GM12892 (cell line): ENCODE data around the gene CATSPERB.
"Not testable (repeated sequence)": the region's sequence is repeated elsewhere in the genome, so short reads cannot be mapped to it uniquely, and the experiment has no call there.

Experiments
- DNase-seq: peaks from one replicate; pipeline ENCODE4 v3.0.0; 2011; ENCODE audit not compliant: insufficient read length
- FAIRE-seq: peaks from 2 replicates; lab custom pipeline; 2011; peaks lifted over from hg19 to GRCh38; lab: Jason Lieb, UNC
- POLR2A ChIP-seq: IDR thresholded peaks from 2 replicates; pipeline ENCODE4 v1.6.1; 2011; ENCODE audit warnings: low read depth, low read length, control low read depth
- POLR2AphosphoS5 ChIP-seq: IDR thresholded peaks from 2 replicates; pipeline ENCODE4 v1.6.1; 2011; ENCODE audit warnings: low read depth, low read length, control low read depth
- TAF1 ChIP-seq: IDR thresholded peaks from 2 replicates; pipeline ENCODE4 v1.6.1; 2011; ENCODE audit warnings: low read depth, mild to moderate bottlenecking, control low read depth, low read length, borderline replicate concordance

CATSPERB gene

GRCh38 chr14:91585856-91586255 is 146.0 kb downstream of the CATSPERB start:
- no peak for FAIRE-seq

GRCh38 chr14:91582761-91583160 is 149.1 kb downstream of the CATSPERB start:
- FAIRE-seq (no peak), DNase-seq (no peak)
- no peak for TF ChIP-seq POLR2AphosphoS5
- no peak for TF ChIP-seq TAF1
- no peak for TF ChIP-seq POLR2A

More at GRCh38 chr14:91585856-91586255, 146.0 kb downstream of the CATSPERB start:
- no peak for DNase-seq
- TF ChIP-seq POLR2A (no peak), TAF1 (no peak), POLR2AphosphoS5 (no peak)

- FAIRE-seq = no peak
- no peak for TF ChIP-seq POLR2AphosphoS5
- TF ChIP-seq TAF1 = no peak
- no peak for TF ChIP-seq POLR2A
- no peak for DNase-seq
Measured at GRCh38 chr14:91580876-91581577, 150.9 kb downstream of the CATSPERB start.

GRCh38 chr14:91577632-91578233 is 154.2 kb downstream of the CATSPERB start:
- no peak for DNase-seq
- FAIRE-seq = no peak
- TF ChIP-seq POLR2A = no peak
- TF ChIP-seq TAF1 = no peak
- TF ChIP-seq POLR2AphosphoS5 = no peak

GRCh38 chr14:91575469-91576208 is 156.2 kb downstream of the CATSPERB start:
- DNase-seq = no peak
- FAIRE-seq = no peak
- TF ChIP-seq TAF1 (no peak), POLR2A (no peak), POLR2AphosphoS5 (no peak)

GRCh38 chr14:91573894-91574837 is 157.7 kb downstream of the CATSPERB start:
- TF ChIP-seq POLR2AphosphoS5 = no peak
- no peak for TF ChIP-seq POLR2A
- TF ChIP-seq TAF1 = no peak
- FAIRE-seq (no peak), DNase-seq (peak; percentile 32)

GRCh38 chr14:91573528-91573893 is 158.4 kb downstream of the CATSPERB start:
- FAIRE-seq = no peak
- DNase-seq = no peak
- TF ChIP-seq POLR2A = no peak
- TF ChIP-seq TAF1 = no peak
- no peak for TF ChIP-seq POLR2AphosphoS5

- FAIRE-seq (no peak), DNase-seq (no peak)
- no peak for TF ChIP-seq POLR2AphosphoS5
- no peak for TF ChIP-seq TAF1
- no peak for TF ChIP-seq POLR2A
Measured at GRCh38 chr14:91570021-91570420, 161.9 kb downstream of the CATSPERB start.

- no peak for TF ChIP-seq TAF1
- no peak for TF ChIP-seq POLR2AphosphoS5
- TF ChIP-seq POLR2A = no peak
- FAIRE-seq (no peak), DNase-seq (no peak)
Measured at GRCh38 chr14:91569301-91569700, 162.6 kb downstream of the CATSPERB start.

- no peak for DNase-seq
- no peak for TF ChIP-seq POLR2AphosphoS5
- TF ChIP-seq POLR2A = no peak
- TF ChIP-seq TAF1 = no peak
- FAIRE-seq = no peak
Measured at GRCh38 chr14:91568626-91569025, 163.3 kb downstream of the CATSPERB start.

- not testable (repeated sequence) for FAIRE-seq, DNase-seq
Measured at GRCh38 chr14:91567827-91568226, 164.1 kb downstream of the CATSPERB start.
